Cardiac fibroblast (primary cell): Measurements from ENCODE around the gene PIGU.

Experiments used
- DNase-seq, 2 donors: peaks; one replicate each; pipeline versions ENCODE4 v3.0.0 to v3.0.0-alpha.2; 2010; ENCODE audit warnings: low read depth in 2 of 2
- H3K4me3 ChIP-seq, 2 donors: replicated peaks in 1 of 2; 1 replicate in 1 of 2; 2 replicates in 1 of 2; pipeline ENCODE4 v1.5.1; 2011; ENCODE audit warnings: low read depth in 2 of 2, low read length in 2 of 2, mild to moderate bottlenecking in 2 of 2, moderate library complexity in 1 of 2
- TF ChIP-seq, protein P1 (sequence below): IDR thresholded peaks from one replicate; pipeline ENCODE4 v1.5.1; 2011; ENCODE audit warnings: low read depth, mild to moderate bottlenecking, low read length, inconsistent platforms

Gene PIGU

GRCh38 chr20:34571753-34572152 lies 105.1 kb downstream of the PIGU start:
- DNase-seq: no peak
- TF ChIP-seq, protein P1, sequence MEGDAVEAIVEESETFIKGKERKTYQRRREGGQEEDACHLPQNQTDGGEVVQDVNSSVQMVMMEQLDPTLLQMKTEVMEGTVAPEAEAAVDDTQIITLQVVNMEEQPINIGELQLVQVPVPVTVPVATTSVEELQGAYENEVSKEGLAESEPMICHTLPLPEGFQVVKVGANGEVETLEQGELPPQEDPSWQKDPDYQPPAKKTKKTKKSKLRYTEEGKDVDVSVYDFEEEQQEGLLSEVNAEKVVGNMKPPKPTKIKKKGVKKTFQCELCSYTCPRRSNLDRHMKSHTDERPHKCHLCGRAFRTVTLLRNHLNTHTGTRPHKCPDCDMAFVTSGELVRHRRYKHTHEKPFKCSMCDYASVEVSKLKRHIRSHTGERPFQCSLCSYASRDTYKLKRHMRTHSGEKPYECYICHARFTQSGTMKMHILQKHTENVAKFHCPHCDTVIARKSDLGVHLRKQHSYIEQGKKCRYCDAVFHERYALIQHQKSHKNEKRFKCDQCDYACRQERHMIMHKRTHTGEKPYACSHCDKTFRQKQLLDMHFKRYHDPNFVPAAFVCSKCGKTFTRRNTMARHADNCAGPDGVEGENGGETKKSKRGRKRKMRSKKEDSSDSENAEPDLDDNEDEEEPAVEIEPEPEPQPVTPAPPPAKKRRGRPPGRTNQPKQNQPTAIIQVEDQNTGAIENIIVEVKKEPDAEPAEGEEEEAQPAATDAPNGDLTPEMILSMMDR: no peak
- H3K4me3 ChIP-seq: no peak overlapping the region

- peak; percentile 77 to 83 for DNase-seq
- H3K4me3 ChIP-seq: no peak overlapping the region
- TF ChIP-seq, protein P1: no peak
Observed at GRCh38 chr20:34570859-34571306, 106.0 kb downstream of the PIGU start.

GRCh38 chr20:34569598-34569997 lies 107.3 kb downstream of the PIGU start:
- TF ChIP-seq, protein P1: no peak

GRCh38 chr20:34567892-34568865 lies 108.7 kb downstream of the PIGU start:
- H3K4me3 ChIP-seq: no peak overlapping the region
- TF ChIP-seq, protein P1: no peak
- no peak for DNase-seq

More at GRCh38 chr20:34569598-34569997, 107.3 kb downstream of the PIGU start:
- no peak for DNase-seq
- no peak overlapping the region for H3K4me3 ChIP-seq

DNA sequence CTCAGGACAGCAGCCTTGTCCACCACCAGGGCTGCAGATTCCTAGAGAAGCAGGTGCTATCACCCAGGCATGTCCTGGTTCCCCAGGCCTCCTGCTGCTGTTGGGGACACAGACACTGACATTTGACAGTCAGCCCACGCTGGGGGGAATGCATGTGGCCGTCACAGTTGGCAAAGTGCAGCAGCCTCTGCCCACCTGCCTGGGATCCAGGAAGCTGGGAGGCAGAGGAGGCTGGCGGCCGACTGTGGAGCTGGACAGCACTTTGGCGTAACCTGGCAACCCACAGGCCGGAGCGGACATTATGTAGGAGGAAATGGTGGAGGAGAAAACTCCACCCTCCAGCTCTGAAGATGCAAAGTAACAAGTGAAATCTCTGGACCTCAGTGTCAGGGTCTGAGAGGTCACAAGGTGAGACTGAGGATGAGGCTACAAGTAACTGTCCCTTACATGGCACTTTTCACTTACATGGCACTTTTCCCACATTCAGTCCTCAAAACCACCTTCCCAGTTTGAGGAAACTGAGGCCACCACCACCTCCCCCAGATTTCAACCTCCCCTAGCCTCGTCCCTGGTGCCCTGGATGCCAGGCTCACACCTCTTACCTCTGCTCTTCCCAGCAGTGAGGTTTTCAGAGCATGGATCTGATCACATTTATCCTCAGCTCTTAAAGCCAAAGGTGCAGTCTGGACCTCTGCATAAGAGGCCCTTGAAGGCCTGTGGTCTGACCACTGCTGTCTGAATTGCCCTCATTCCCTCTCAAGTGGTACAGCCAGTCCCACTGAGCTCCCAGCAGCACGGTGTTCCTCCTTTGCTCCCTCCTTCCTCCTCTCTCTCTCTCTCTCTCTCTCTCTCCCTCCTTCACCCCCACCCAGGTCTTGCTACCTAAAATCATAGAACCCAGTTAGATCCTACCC lies 109.7 kb downstream of the PIGU start:
- TF ChIP-seq, protein P1: no peak
- H3K4me3 ChIP-seq: no peak overlapping the region

GRCh38 chr20:34564833-34565232 lies 112.1 kb downstream of the PIGU start:
- H3K4me3 ChIP-seq: no peak overlapping the region
- DNase-seq: no peak
- TF ChIP-seq, protein P1: no peak

More for the DNA sequence above, 109.7 kb downstream of the PIGU start:
- no peak for DNase-seq
